BE2C (cell line): Measurements from ENCODE around the gene SLC4A9.
"Not testable (repeated sequence)": the region's sequence is repeated elsewhere in the genome, so short reads cannot be mapped to it uniquely, and the experiment has no call there.

Experiments used
- DNase-seq: peaks from one replicate; pipeline ENCODE4 v3.0.0-alpha.2; 2020
- H3K27me3 ChIP-seq: fragments of 250-450 bp; sonication (Bioruptor Pico); 2 replicates; pipeline ENCODE4 v1.5.1; 2020; ENCODE audit warnings: mild to moderate bottlenecking
- H3K36me3 ChIP-seq: fragments of 250-450 bp; sonication (Bioruptor Pico); 2 replicates; pipeline ENCODE4 v1.5.1; 2020; ENCODE audit warnings: mild to moderate bottlenecking
- H3K4me1 ChIP-seq: fragments of 250-450 bp; sonication (Bioruptor Pico); 2 replicates; pipeline ENCODE4 v1.5.1; 2020
- H3K4me3 ChIP-seq: 2 replicates; pipeline ENCODE4 v1.5.1; 2011; ENCODE audit warnings: low read depth, low read length
- H3K9me3 ChIP-seq: fragments of 250-450 bp; sonication (Bioruptor Pico); 2 replicates; pipeline ENCODE4 v1.5.1; 2020
- TF ChIP-seq, protein P1 (sequence below): IDR thresholded peaks from 2 replicates; pipeline ENCODE4 v1.5.1; 2012; ENCODE audit warnings: mild to moderate bottlenecking, low read depth, low read length

The SLC4A9 gene

DNA sequence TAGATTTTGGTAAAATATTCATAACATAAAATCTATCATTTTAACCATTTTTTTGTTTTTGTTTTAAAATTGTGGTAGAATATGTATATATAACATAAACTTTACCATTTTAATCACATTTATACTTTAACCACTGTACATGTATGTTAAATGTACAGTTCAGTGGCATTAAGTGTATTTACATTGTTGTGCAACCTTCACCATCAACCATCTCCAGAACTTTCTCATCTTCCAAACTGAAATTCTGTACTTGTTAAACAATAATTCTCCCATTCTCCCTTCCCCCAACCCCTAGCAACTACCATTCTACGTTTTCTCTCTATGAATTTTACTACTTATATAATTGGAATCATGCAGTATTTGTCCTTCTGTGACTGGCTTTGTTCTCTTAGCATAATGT lies 53.2 kb downstream of the SLC4A9 start:
- Histone ChIP-seq H3K9me3 (no peaks in the 10 kb centered on the region), H3K4me1 (no peaks in the 10 kb centered on the region), H3K36me3 (no peaks in the 10 kb centered on the region; the same call in none of the 2 replicates), H3K4me3 (no peak overlapping the region), H3K27me3 (no peaks in the 10 kb centered on the region)
- no peak for DNase-seq
- TF ChIP-seq, protein P1, sequence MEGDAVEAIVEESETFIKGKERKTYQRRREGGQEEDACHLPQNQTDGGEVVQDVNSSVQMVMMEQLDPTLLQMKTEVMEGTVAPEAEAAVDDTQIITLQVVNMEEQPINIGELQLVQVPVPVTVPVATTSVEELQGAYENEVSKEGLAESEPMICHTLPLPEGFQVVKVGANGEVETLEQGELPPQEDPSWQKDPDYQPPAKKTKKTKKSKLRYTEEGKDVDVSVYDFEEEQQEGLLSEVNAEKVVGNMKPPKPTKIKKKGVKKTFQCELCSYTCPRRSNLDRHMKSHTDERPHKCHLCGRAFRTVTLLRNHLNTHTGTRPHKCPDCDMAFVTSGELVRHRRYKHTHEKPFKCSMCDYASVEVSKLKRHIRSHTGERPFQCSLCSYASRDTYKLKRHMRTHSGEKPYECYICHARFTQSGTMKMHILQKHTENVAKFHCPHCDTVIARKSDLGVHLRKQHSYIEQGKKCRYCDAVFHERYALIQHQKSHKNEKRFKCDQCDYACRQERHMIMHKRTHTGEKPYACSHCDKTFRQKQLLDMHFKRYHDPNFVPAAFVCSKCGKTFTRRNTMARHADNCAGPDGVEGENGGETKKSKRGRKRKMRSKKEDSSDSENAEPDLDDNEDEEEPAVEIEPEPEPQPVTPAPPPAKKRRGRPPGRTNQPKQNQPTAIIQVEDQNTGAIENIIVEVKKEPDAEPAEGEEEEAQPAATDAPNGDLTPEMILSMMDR: no peak

DNA sequence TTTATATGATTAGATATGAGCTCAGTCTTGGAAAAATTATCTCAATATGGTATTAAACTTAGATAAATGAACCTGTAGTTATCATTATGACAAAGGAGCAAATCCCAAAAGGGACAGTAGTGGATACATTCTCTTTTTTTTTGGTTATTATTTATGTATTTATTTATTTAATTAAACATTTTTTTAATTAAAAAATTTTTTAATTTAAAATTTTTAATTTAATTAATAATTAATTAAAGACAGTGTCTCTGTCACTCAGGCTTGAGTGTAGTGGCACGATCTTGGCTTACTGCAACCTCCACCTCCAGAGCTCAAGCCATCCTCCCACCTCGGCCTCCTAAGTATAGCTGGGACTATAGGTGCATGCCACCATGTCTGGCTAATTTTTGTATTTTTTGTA lies 57.2 kb downstream of the SLC4A9 start:
- Histone ChIP-seq H3K4me3 (no peak overlapping the region), H3K27me3 (no peaks in the 10 kb centered on the region), H3K4me1 (no peaks in the 10 kb centered on the region), H3K36me3 (no peaks in the 10 kb centered on the region; the same call in 1 of the 2 replicates), H3K9me3 (no peaks in the 10 kb centered on the region; the same call in 1 of the 2 replicates)
- TF ChIP-seq, protein P1: no peak
- DNase-seq: no peak

DNA sequence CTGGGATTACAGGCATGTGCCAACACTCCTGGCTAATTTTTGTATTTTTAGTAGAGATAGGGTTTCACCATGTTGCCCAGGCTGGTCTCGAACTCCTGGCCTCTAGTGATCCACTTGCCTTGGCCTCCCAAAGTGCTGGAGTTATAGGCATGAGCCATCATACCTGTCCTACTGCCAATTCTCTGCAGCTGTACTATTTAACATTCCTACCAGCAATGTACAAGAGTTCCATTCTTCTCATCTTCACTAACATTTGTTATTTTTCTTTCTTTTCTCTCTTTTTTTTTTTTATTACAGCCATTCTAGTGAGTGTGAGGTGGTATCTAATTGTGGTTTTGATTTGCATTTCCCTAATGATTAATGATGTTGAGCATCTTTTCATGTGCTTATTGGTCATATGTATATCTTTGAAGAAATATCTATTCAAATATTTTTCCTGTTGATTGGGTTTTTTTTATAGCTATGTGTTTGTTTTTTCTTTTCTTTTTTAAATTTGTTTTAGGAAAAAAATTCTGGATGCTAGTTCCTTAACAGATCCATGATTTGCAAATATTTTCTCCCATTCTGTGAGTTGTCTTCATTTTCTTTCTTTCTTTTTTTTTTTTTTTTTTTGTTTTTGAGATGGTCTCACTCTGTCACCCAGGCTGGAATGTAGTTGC lies 59.0 kb downstream of the SLC4A9 start:
- Histone ChIP-seq H3K27me3 (no peaks in the 10 kb centered on the region), H3K4me3 (no peak overlapping the region), H3K36me3 (no peaks in the 10 kb centered on the region; the same call in 1 of the 2 replicates), H3K4me1 (no peaks in the 10 kb centered on the region), H3K9me3 (no peaks in the 10 kb centered on the region; the same call in 1 of the 2 replicates)
- DNase-seq: no peak
- TF ChIP-seq, protein P1: no peak

DNA sequence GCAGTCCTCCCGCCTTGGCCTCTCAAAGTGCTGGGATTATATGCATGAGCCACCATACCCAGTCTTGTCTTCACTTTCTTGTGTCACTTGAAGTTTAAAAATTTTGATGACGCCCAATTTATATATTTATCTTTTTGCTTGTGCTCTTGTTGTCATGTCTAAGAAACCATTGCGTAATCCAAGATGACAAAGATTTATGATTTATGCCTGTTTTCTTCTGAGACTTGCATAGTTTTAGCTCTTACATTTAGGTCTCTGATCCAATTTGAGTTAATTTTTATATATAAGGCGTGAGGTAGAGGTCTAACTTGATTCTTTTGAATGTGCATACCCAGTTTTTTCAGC lies 60.2 kb downstream of the SLC4A9 start:
- H3K9me3 ChIP-seq: no peaks in the 10 kb centered on the region; the same call in 1 of the 2 replicates
- peaks cover 6% of the 10 kb centered on the region for H3K36me3 ChIP-seq
- H3K4me3 ChIP-seq: no peak overlapping the region
- no peaks in the 10 kb centered on the region for H3K4me1 ChIP-seq
- TF ChIP-seq, protein P1: no peak
- no peak for DNase-seq
- H3K27me3 ChIP-seq: no peaks in the 10 kb centered on the region

DNA sequence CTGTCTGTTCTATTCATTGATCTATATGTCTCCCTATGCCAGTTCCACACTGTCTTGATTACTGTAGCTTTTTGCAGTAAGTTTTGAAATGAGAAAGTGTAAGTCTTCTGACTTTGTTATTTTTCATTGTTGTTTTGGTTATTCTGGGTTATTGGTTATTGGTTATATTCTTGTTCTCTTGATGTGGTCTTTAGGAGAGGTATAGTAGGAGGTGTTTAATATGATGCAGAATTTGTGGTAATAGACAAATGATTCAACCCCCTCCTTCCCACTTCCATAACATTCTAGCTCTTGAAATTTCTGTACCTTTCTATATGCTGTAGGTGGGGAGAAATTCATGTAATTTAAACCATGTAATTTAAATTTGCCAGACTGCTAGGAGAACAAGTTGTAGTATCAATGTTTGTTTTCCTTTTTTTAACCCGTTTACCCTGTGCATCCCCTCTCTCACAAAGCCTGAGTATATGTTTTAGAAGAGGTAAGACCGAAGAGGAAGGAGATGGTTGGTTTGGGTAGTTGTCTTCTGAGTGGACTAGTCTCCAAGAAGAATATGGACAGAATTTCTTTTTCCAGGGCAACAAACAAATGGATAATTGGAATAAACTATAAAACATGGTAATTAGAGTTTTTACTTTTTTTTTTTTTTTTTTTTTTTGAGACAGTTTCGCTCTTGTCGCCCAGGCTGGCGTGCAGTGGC lies 60.8 kb downstream of the SLC4A9 start:
- TF ChIP-seq, protein P1: no peak
- Histone ChIP-seq H3K4me3 (no peak overlapping the region), H3K4me1 (no peaks in the 10 kb centered on the region), H3K27me3 (no peaks in the 10 kb centered on the region), H3K9me3 (no peaks in the 10 kb centered on the region; the same call in 1 of the 2 replicates), H3K36me3 (peaks cover 6% of the 10 kb centered on the region)
- DNase-seq: no peak

DNA sequence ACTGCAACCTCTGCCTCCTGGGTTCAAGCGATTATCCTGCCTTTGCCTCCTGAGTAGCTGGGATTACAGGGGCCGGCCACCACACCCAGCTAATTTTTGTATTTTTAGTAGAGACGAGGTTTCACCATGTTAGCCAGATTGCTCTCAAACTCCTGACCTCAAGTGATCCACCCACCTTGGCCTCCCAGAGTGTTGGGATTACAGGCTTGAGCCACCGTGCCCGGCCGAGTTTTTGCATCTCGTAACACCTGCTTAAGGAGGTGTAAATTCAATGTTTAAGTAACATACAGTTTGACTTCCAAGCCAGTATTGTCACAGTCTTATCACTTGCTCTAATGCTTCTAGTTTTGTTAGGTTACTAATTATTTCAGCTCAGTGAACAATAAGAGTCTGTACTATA lies 61.4 kb downstream of the SLC4A9 start:
- not testable (repeated sequence) for H3K36me3 ChIP-seq, H3K4me3 ChIP-seq, H3K27me3 ChIP-seq, H3K4me1 ChIP-seq, H3K9me3 ChIP-seq, DNase-seq
